HFF-Myc (cell line): ENCODE data around the gene ARVCF.

ENCODE experiments used
- DNase-seq: peaks from one replicate; pipeline ENCODE4 v3.0.0-alpha.2; 2011; ENCODE audit warnings: low read depth; ENCODE audit errors: extremely low read depth
- H3K4me3 ChIP-seq: replicated peaks from 2 replicates; pipeline ENCODE4 v1.5.1; 2011; ENCODE audit warnings: low read depth, mild to moderate bottlenecking, control low read depth, low read length
- CTCF ChIP-seq: IDR thresholded peaks from 2 replicates; pipeline ENCODE4 v1.5.1; 2012; ENCODE audit warnings: mild to moderate bottlenecking, low read depth, low read length, control low read depth; ENCODE audit errors: missing control alignments

Gene ARVCF

GRCh38 chr22:20040327-20041200 lies 23.9 kb upstream of the ARVCF start:
- H3K4me3 ChIP-seq = no peak overlapping the region
- no peak for DNase-seq
- TF ChIP-seq CTCF = no peak

- no peak overlapping the region for H3K4me3 ChIP-seq
- DNase-seq = no peak
- no peak for TF ChIP-seq CTCF
These were observed 23.2 kb upstream of the ARVCF start for GRCh38 chr22:20039683-20040325.

- TF ChIP-seq CTCF = no peak
- no peak for DNase-seq
- H3K4me3 ChIP-seq = no peak overlapping the region
These were observed 22.0 kb upstream of the ARVCF start for GRCh38 chr22:20038574-20038973.

- H3K4me3 ChIP-seq = no peak overlapping the region
- no peak for DNase-seq
- TF ChIP-seq CTCF = no peak
These were observed 20.8 kb upstream of the ARVCF start for GRCh38 chr22:20037419-20037818.

- no peak overlapping the region for H3K4me3 ChIP-seq
- no peak for DNase-seq
- no peak for TF ChIP-seq CTCF
These were observed 20.1 kb upstream of the ARVCF start for GRCh38 chr22:20036535-20037392.

GRCh38 chr22:20036084-20036482 lies 19.5 kb upstream of the ARVCF start:
- DNase-seq = no peak
- TF ChIP-seq CTCF = no peak
- no peak overlapping the region for H3K4me3 ChIP-seq
